SK-N-MC (cell line): ENCODE data around the gene CCDC141.

ENCODE experiments used
- EZH2 ChIP-seq: fragments of 200-600 bp; sonication (generic); IDR thresholded peaks from one replicate; pipeline ENCODE4 v1.6.1; 2017; ENCODE audit warnings: antibody characterized with exemption
- FOXP2 ChIP-seq: optimal IDR thresholded peaks from 2 replicates; pipeline ENCODE3; 2011; ENCODE audit warnings: mild to moderate bottlenecking, moderate library complexity; ENCODE audit not compliant: insufficient read depth; ENCODE audit errors: extremely low read length, control extremely low read depth
- POLR2AphosphoS5 ChIP-seq: IDR thresholded peaks from 2 replicates; pipeline ENCODE4 v1.6.1; 2012; ENCODE audit warnings: mild to moderate bottlenecking, low read depth, low read length, borderline replicate concordance

DNA sequence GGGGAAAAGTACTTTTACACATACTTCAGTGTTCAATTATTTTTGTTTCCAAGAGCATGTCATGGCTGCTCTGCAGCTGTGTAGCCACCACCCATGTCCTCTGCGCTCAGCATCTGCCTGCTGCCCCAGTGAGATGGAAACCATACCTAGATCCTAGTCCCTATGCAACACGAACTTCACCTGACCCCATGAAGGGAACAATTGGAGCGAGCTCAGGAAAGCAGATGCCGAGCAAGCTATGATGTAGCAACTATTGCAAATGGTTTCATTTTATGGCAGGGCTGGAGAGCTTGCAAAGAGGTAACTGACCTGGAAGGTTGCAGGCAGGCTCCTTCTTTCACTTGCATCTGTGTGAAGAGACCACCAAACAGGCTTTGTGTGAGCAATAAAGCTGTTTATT lies 1.3 kb upstream of the CCDC141 start:
- TF ChIP-seq EZH2 (no peak), POLR2AphosphoS5 (no peak), FOXP2 (no peak)
